ENCODE results near the gene NRP2. TPM values are rescaled to one million over a fixed set of nuclear protein-coding genes. Genes with fewer than 3 reads are reported as not detected.

NRP2 gene
- total RNA-seq, 2 experiments from 2014 or later, result 0.19 TPM; not detected in 1

GRCh38 chr2:205776139-205776538 lies 93.8 kb downstream of the NRP2 start:
- intact Hi-C loops (cut with DNase I, micrococcal nuclease), result no loop called here

GRCh38 chr2:205776720-205777119 lies 94.4 kb downstream of the NRP2 start:
- Mint-ChIP-seq H3K4me3 (no peak overlapping the region), H3K36me3 (ENCODE audit: low read depth) (no peaks in the 10 kb centered on the region), H3K27ac (no peak overlapping the region), H3K4me1 (ENCODE audit: low read depth) (peaks cover 18% of the 10 kb centered on the region), H3K9me3 (no peaks in the 10 kb centered on the region), H3K27me3 (peaks cover 41% of the 10 kb centered on the region)
- peaks cover 0 to 5% of the 10 kb centered on the region in 2 experiments for H3K9me3 ChIP-seq (ENCODE audit: control insufficient read depth in 1 of 2, insufficient read depth in 1 of 2, low read length in 2 of 2)
- ChIA-PET POLR2A (no interaction called here), CTCF (no interaction called here)
- peaks cover 2 to 6% of the 10 kb centered on the region in 2 experiments for H3K27me3 ChIP-seq (ENCODE audit: control insufficient read depth in 1 of 2, insufficient read depth in 2 of 2, low read length in 2 of 2)
- no peak overlapping the region for H3K4me3 ChIP-seq (ENCODE audit: low read length)
- TF ChIP-seq CTCF (IDR thresholded peaks at IDR 0.05), result no peak
- H3K27ac ChIP-seq (ENCODE audit: low read depth in 1 of 2, low read length in 2 of 2), result no peak overlapping the region
- no peaks in the 10 kb centered on the region for H3K4me1 ChIP-seq (ENCODE audit: insufficient read depth, low read length)
- ATAC-seq (ENCODE audit: poor library complexity) (no peak), DNase-seq (no peak)
- H3K36me3 ChIP-seq (ENCODE audit: insufficient read depth, low read length), result no peaks in the 10 kb centered on the region
- intact Hi-C loops (cut with DNase I, micrococcal nuclease), result no loop called here

More at GRCh38 chr2:205776139-205776538, 93.8 kb downstream of the NRP2 start:
- Histone ChIP-seq H3K9me3 (ENCODE audit: control insufficient read depth in 1 of 2, insufficient read depth in 1 of 2, low read length in 2 of 2) (peaks cover 0 to 5% of the 10 kb centered on the region in 2 experiments), H3K4me1 (ENCODE audit: insufficient read depth, low read length) (no peaks in the 10 kb centered on the region), H3K4me3 (ENCODE audit: low read length) (no peak overlapping the region), H3K27me3 (ENCODE audit: control insufficient read depth in 1 of 2, insufficient read depth in 2 of 2, low read length in 2 of 2) (peaks cover 2 to 6% of the 10 kb centered on the region in 2 experiments), H3K27ac (ENCODE audit: low read depth in 1 of 2, low read length in 2 of 2) (no peak overlapping the region), H3K36me3 (ENCODE audit: insufficient read depth, low read length) (no peaks in the 10 kb centered on the region)
- Mint-ChIP-seq H3K27me3 (peaks cover 41% of the 10 kb centered on the region), H3K4me1 (ENCODE audit: low read depth) (peaks cover 12% of the 10 kb centered on the region), H3K9me3 (no peaks in the 10 kb centered on the region), H3K27ac (no peak overlapping the region), H3K4me3 (no peak overlapping the region), H3K36me3 (ENCODE audit: low read depth) (no peaks in the 10 kb centered on the region)
- ATAC-seq (ENCODE audit: poor library complexity), result no peak
- peak in 3 of 14 experiments; percentile 1 to 30 (median 29) for DNase-seq
- CTCF ChIA-PET, result no interaction called here
- POLR2A ChIA-PET, result no interaction called here
- no peak for TF ChIP-seq CTCF (IDR thresholded peaks at IDR 0.05)

GRCh38 chr2:205778356-205778755 lies 96.1 kb downstream of the NRP2 start:
- intact Hi-C loops (cut with DNase I, micrococcal nuclease), result no loop called here
- Mint-ChIP-seq H3K27me3 (peaks cover 31% of the 10 kb centered on the region), H3K4me3 (no peak overlapping the region), H3K9me3 (no peaks in the 10 kb centered on the region), H3K4me1 (ENCODE audit: low read depth) (peaks cover 24% of the 10 kb centered on the region), H3K27ac (no peak overlapping the region), H3K36me3 (ENCODE audit: low read depth) (no peaks in the 10 kb centered on the region)
- no peaks in the 10 kb centered on the region for H3K4me1 ChIP-seq (ENCODE audit: insufficient read depth, low read length)
- peaks cover 0 to 2% of the 10 kb centered on the region in 2 experiments for H3K27me3 ChIP-seq (ENCODE audit: control insufficient read depth in 1 of 2, insufficient read depth in 2 of 2, low read length in 2 of 2)
- ChIA-PET POLR2A (no interaction called here), CTCF (no interaction called here)
- no peak for DNase-seq
- no peak for ATAC-seq (ENCODE audit: poor library complexity)
- TF ChIP-seq CTCF (IDR thresholded peaks at IDR 0.05), result no peak
- no peak overlapping the region for H3K27ac ChIP-seq (ENCODE audit: low read depth in 1 of 2, low read length in 2 of 2)
- H3K36me3 ChIP-seq (ENCODE audit: insufficient read depth, low read length), result no peaks in the 10 kb centered on the region
- H3K4me3 ChIP-seq (ENCODE audit: low read length), result no peak overlapping the region
- peaks cover 0 to 5% of the 10 kb centered on the region in 2 experiments for H3K9me3 ChIP-seq (ENCODE audit: control insufficient read depth in 1 of 2, insufficient read depth in 1 of 2, low read length in 2 of 2)
